K562 (cell line): Measurements from ENCODE around the gene ADAMTS15. TPM values are rescaled to one million over a fixed set of nuclear protein-coding genes. Genes with fewer than 3 reads are reported as not detected.
A peak's percentile ranks its signal among the peaks of the same experiment; 100 is the strongest.

Source experiments
- ATAC-seq: fragments of 200-7000 bp; cut with Tn5 transposase; 3 replicates; pipeline ENCODE4 v1.9.1; 2020; ENCODE audit warnings: moderate library complexity
- BruUV-seq: library from RNA; stranded (reverse); fragments of 400-500 nt; replicated peaks from 2 replicates; lab custom pipeline; 2021; lab: Mats Ljungman, UMichigan
- CTCF ChIA-PET: fragments of 300-600 bp; formaldehyde crosslinking; extraction: SDS; loops from one replicate; lab custom pipeline; 2021; ENCODE audit warnings: low intra/inter-chr PET ratio; lab: Yijun Ruan, JAX
- POLR2A ChIA-PET: fragments of 300-600, 350-650 bp; sonication (Branson Sonifier 250); formaldehyde crosslinking; extraction: SDS; loops from one replicate; lab custom pipeline; 2021; ENCODE audit warnings: antibody characterized with exemption, inconsistent platforms; lab: Yijun Ruan, JAX
- DNase-seq, 4 experiments: peaks; one replicate each; pipeline versions ENCODE4 v3.0.0 to v3.0.0-alpha.2; 2011 to 2018; ENCODE audit warnings: low spot score in 3 of 4, mixed read lengths in 3 of 4; ENCODE audit errors: extremely low read depth in 1 of 4
- FAIRE-seq: peaks from 2 replicates; lab custom pipeline; 2011; peaks lifted over from hg19 to GRCh38; lab: Jason Lieb, UNC
- H2AFZ ChIP-seq: 2 replicates; pipeline ENCODE4 v1.6.0; 2011; ENCODE audit warnings: low read depth, low read length, control low read depth, inconsistent platforms
- H3K27ac ChIP-seq: fragments of 200-600 bp; 3 replicates; pipeline ENCODE4 v1.8.0; 2011; ENCODE audit warnings: low read depth, mild to moderate bottlenecking, control low read depth, inconsistent platforms, low read length, moderate library complexity, mixed read lengths; ENCODE audit errors: extremely low read depth
- H3K27me3 ChIP-seq, 2 experiments: fragments of 300-600 bp in 1 of 2; 2 replicates in 1 of 2; 3 replicates in 1 of 2; pipeline versions ENCODE4 v1.6.0 to v1.8.0; 2011; ENCODE audit warnings: inconsistent platforms in 2 of 2, low read length in 2 of 2, mild to moderate bottlenecking in 1 of 2, mixed read lengths in 1 of 2, moderate library complexity in 1 of 2; ENCODE audit not compliant: control insufficient read depth in 2 of 2, insufficient read depth in 2 of 2
- H3K36me3 ChIP-seq: fragments of 300-600 bp; 3 replicates; pipeline ENCODE4 v1.8.0; 2011; ENCODE audit warnings: mild to moderate bottlenecking, low read length, inconsistent platforms; ENCODE audit not compliant: control insufficient read depth, insufficient read depth
- H3K4me1 ChIP-seq, 2 experiments: fragments of 200-600 bp in 1 of 2; replicated peaks in 1 of 2; 2 replicates in 1 of 2; 3 replicates in 1 of 2; pipeline versions ENCODE4 v1.5.1 to v1.8.0; 2011; ENCODE audit warnings: inconsistent platforms in 2 of 2, low read length in 2 of 2, mild to moderate bottlenecking in 1 of 2, mixed read lengths in 1 of 2, moderate library complexity in 1 of 2; ENCODE audit not compliant: control insufficient read depth in 2 of 2, insufficient read depth in 2 of 2
- H3K4me2 ChIP-seq: 2 replicates; pipeline ENCODE4 v1.6.1; 2011; ENCODE audit warnings: low read length, control low read depth, inconsistent platforms, mixed read lengths; ENCODE audit not compliant: insufficient read depth
- H3K4me3 ChIP-seq: fragments of 200-600 bp; sonication (generic), shearing (Covaris generic); 2 replicates; pipeline ENCODE4 v1.5.1; 2016; ENCODE audit warnings: control low read depth, inconsistent platforms
- H3K79me2 ChIP-seq: fragments of 200-600 bp; 3 replicates; pipeline ENCODE4 v1.8.0; 2011; ENCODE audit warnings: low read length, inconsistent platforms; ENCODE audit not compliant: control insufficient read depth, insufficient read depth
- H3K9ac ChIP-seq, 2 experiments: 2 replicates each; pipeline versions ENCODE4 v1.6.0 to v1.6.1; 2011; ENCODE audit warnings: low read depth in 2 of 2, low read length in 2 of 2, control low read depth in 1 of 2, inconsistent platforms in 1 of 2, mild to moderate bottlenecking in 1 of 2, mixed read lengths in 1 of 2; ENCODE audit not compliant: insufficient read depth in 1 of 2
- H3K9me1 ChIP-seq: one replicate; pipeline ENCODE4 v1.6.0; 2011; ENCODE audit warnings: inconsistent platforms, mild to moderate bottlenecking, low read length, moderate library complexity; ENCODE audit not compliant: control insufficient read depth, insufficient read depth
- H3K9me3 ChIP-seq: replicated peaks from 2 replicates; pipeline ENCODE4 v1.5.1; 2011; ENCODE audit warnings: low read depth, low read length, inconsistent platforms; ENCODE audit not compliant: control insufficient read depth, insufficient read depth
- H4K20me1 ChIP-seq: replicated peaks from 2 replicates; pipeline ENCODE4 v1.6.1; 2011; ENCODE audit warnings: low read length, inconsistent platforms, mixed read lengths; ENCODE audit not compliant: control insufficient read depth, insufficient read depth
- CAMTA2 ChIP-seq: fragments of 250-450 bp; sonication (Bioruptor Pico); conservative IDR thresholded peaks from 2 replicates; pipeline ENCODE4 v1.5.1; 2022
- CEBPG ChIP-seq, 3 experiments: fragments of 200-800 bp in 1 of 3; sonication (Bioruptor generic) in 1 of 3; sonication (generic) in 1 of 3; formaldehyde crosslinking in 1 of 3; IDR thresholded peaks in 2 of 3; conservative IDR thresholded peaks in 1 of 3; 2 replicates each; pipeline versions ENCODE4 v1.6.1 to v1.8.0; 2016 to 2022; ENCODE audit warnings: missing compliant biosample characterization in 2 of 3, missing genetic modification characterization in 2 of 3, mild to moderate bottlenecking in 1 of 3, missing genetic modification reagents in 1 of 3
- HCFC1 ChIP-seq: IDR thresholded peaks from 2 replicates; pipeline ENCODE4 v1.6.1; 2012; ENCODE audit warnings: low read depth, low read length, improper control_type of control experiment
- HOXB6 ChIP-seq: fragments of 250-450 bp; sonication (Bioruptor Pico); IDR thresholded peaks from 2 replicates; pipeline ENCODE4 v1.5.1; 2022; ENCODE audit warnings: mild to moderate bottlenecking, borderline replicate concordance
- ZBTB1 ChIP-seq: sonication (generic); formaldehyde crosslinking; IDR thresholded peaks from 2 replicates; pipeline ENCODE4 v1.8.1; 2023; ENCODE audit warnings: missing genetic modification reagents, low read depth, mild to moderate bottlenecking, borderline replicate concordance
- WGBS: fragments of 100-300 bp; shearing (Covaris generic); methylation state at CpG from one replicate; pipeline ENCODE4 v1.1.6; 2016; ENCODE audit warnings: low coverage, mixed read lengths; ENCODE audit not compliant: insufficient coverage; ENCODE audit errors: missing lambda C conversion rate; 5-methylcytosine and 5-hydroxymethylcytosine counted together
- in situ Hi-C: fragments of 300-500 bp; cut with MboI; formaldehyde crosslinking; loops from 4 replicates; pipeline ENCODE4 v1.15.0; 2018; ENCODE audit warnings: inconsistent platforms, mixed read lengths
- intact Hi-C: fragments of 100-400 bp; cut with micrococcal nuclease; formaldehyde crosslinking; loops from 2 replicates; pipeline ENCODE4 v1.14.2; 2022
- polyA plus RNA-seq, 8 experiments: library from polyadenylated mRNA; depleted of rRNA in 4 of 8; stranded (reverse) in 5 of 8; unstranded in 3 of 8; fragments of >200 nt; fragmentation: Nextera tagmentation in 2 of 8; fragmentation: Illumina TruSeq in 1 of 8; extraction: Ambion mirVana in 2 of 8; extraction: Trizol in 1 of 8; gene quantifications; 2 replicates each; pipeline versions ENCODE4 v1.2.1 to v1.2.3, GENCODE V29; 2011 to 2014; ENCODE audit warnings: inconsistent platforms in 1 of 8, missing spikeins in 1 of 8
- total RNA-seq, 7 experiments: library from RNA; depleted of rRNA in 6 of 7; stranded (reverse); fragments of >200 nt in 6 of 7; fragmentation: Illumina TruSeq in 2 of 7; extraction: Trizol in 2 of 7; gene quantifications; 2 replicates each; pipeline versions ENCODE4 v1.2.1 to v1.2.3, GENCODE V29; 2011 to 2021; ENCODE audit warnings: low replicate concordance in 1 of 7

Gene ADAMTS15
- total and polyA plus RNA-seq, 9 of the 15 experiments (the other 6 are each of a cell fraction or from before 2014, with no cell fraction given): 0.04 TPM; not detected in 8

DNA sequence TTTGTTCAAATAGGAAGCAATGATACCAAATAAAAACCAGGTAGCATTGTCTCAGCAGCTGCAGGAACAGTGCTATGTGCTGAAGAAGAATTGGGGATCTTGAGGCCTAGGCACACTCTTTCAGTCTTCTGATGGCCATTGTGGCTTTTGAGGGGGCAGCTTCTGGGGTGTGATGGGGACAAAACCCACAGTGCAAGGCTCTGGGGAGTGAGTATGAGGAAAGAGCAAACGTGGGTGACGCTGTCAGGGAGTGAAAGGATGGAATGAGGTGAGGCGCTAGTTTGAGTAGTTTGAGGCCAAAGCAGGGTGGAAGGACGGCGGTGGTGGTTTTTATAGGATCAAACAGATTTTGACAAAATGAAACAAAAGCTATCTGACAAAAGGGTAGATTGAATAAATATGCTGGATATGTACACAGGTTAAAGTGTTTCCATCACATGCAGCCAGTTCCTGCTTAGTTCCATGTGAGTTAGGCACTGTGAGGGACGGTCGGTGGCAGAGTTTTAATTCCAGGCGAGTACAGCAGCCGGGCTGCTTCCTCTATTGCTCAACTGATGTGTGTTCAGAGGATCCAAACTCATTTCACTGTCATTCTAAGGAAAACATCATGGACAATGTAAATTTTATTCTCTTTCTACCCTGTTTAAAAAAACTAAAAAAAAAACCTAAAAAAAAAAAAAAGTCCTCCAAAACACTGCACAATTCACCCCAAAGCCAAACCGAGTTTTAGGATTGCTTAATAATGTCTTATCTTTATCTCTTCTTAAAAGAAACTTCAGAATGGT is 18.9 kb downstream of the ADAMTS15 start:
- in situ Hi-C loops (no loop called here), intact Hi-C loops (no loop called here)
- peaks cover 24 to 72% of the 10 kb centered on the region in 2 experiments for H3K27me3 ChIP-seq
- H3K9me3 ChIP-seq: no peaks in the 10 kb centered on the region
- no peak overlapping the region for H3K4me2 ChIP-seq
- no peaks in the 10 kb centered on the region; the same call in 1 of the 2 replicates for H4K20me1 ChIP-seq
- no peaks in the 10 kb centered on the region for H3K79me2 ChIP-seq
- FAIRE-seq: no peak
- H3K4me1 ChIP-seq: no peaks in the 10 kb centered on the region
- H2AFZ ChIP-seq: no peak overlapping the region
- no TSS peak for BruUV-seq
- ChIA-PET CTCF (no interaction called here), POLR2A (no interaction called here)
- no peak for ATAC-seq
- DNase-seq: no peak
- no peak overlapping the region for H3K9ac ChIP-seq
- 0% methylated on average over 10 of the region's 10 CpGs for WGBS
- H3K36me3 ChIP-seq: no peaks in the 10 kb centered on the region
- H3K9me1 ChIP-seq: no peaks in the 10 kb centered on the region
- H3K27ac ChIP-seq: no peak overlapping the region
- no peak overlapping the region for H3K4me3 ChIP-seq
- no peak for TF ChIP-seq CEBPG (CRISPR knock-in tag; IDR thresholded peaks at IDR 0.05)
- TF ChIP-seq CEBPG (tag; conservative IDR thresholded peaks at IDR 0.05 in 1 of 2, IDR thresholded peaks at IDR 0.05 in 1 of 2): peak in 1 of 2 experiments; percentile 33; a peak in 1 of 4 replicates
- no peak for TF ChIP-seq HCFC1

DNA sequence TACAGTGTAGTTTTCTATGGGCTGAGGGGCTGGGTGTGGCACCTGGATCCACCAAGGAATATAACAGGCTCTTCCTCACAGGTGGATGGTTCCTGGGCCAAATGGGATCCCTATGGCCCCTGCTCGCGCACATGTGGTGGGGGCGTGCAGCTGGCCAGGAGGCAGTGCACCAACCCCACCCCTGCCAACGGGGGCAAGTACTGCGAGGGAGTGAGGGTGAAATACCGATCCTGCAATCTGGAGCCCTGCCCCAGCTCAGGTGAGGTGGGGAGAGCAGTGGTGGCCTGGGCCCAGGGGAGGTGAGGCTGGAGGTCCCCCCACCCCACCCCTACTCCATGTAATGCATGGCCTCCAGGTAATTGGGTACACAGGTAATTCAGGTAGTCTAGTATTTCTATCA is 20.7 kb downstream of the ADAMTS15 start:
- WGBS: 3% methylated on average over 6 of the region's 6 CpGs
- Histone ChIP-seq H3K4me1 (peaks cover 0 to 10% of the 10 kb centered on the region in 2 experiments; a peak in 1 of 5 replicates), H3K27ac (no peak overlapping the region), H3K36me3 (no peaks in the 10 kb centered on the region), H3K79me2 (no peaks in the 10 kb centered on the region), H3K4me2 (no peak overlapping the region), H3K9me3 (no peaks in the 10 kb centered on the region), H3K9ac (no peak overlapping the region), H3K27me3 (peaks cover 33 to 72% of the 10 kb centered on the region in 2 experiments), H3K9me1 (no peaks in the 10 kb centered on the region), H2AFZ (no peak overlapping the region), H4K20me1 (no peaks in the 10 kb centered on the region; the same call in 1 of the 2 replicates), H3K4me3 (no peak overlapping the region)
- DNase-seq (no peak), FAIRE-seq (no peak), ATAC-seq (no peak)
- ChIA-PET CTCF (no interaction called here), POLR2A (no interaction called here)
- BruUV-seq: no TSS peak
- intact Hi-C loops: no loop called here
- in situ Hi-C loops: no loop called here
- TF ChIP-seq CAMTA2 (CRISPR knock-in tag): no peak
- TF ChIP-seq HOXB6 (CRISPR knock-in tag): no peak
- no peak for TF ChIP-seq ZBTB1 (CRISPR knock-in tag)
